Inflammatory macrophage treated with lipopolysaccharide for 4 hours (primary cell): Measurements from ENCODE around the gene FMNL3.
"Not testable (repeated sequence)": the region's sequence is repeated elsewhere in the genome, so short reads cannot be mapped to it uniquely, and the experiment has no call there.

Experiments
- DNase-seq: peaks from one replicate; pipeline ENCODE4 v3.0.0-alpha.2; 2020

The FMNL3 gene

GRCh38 chr12:49716553-49716952 is 9.3 kb upstream of the FMNL3 start:
- DNase-seq: no peak

DNA sequence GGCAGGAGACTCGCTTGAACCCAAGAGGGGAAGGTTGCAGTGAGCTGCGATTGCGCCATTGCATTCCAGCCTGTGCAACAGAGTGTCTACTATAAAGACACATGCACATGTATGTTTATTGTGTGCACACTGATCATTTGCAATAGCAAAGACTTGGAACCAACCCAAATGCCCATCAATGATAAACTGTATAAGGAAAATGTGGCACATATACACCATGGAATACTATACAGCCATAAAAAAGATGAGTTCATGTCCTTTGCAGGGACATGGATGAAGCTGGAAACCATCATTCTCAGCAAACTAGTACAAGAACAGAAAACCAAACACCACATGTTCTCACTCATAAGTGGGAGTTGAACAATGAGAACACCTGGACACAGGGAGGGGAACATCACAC is 6.7 kb upstream of the FMNL3 start:
- not testable (repeated sequence) for DNase-seq

DNA sequence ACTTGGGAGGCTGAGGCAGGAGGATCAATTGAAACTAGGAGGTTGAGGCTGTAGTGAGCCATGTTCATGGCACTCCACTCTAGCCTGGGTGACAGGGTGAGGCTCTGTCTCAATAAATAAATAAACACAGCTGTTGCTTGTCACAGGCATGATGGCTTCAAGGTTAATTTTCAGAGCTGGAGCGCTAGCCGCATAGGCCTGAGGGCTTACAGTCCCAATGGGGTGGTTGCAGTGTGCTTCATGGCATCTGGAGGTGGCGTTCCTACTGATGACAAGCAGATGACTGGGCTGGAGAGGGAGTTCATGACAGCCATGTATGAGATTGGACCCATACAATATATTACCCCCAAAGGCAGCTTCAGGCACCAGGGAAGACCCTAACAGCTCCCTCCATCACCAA is 1.6 kb upstream of the FMNL3 start:
- no peak for DNase-seq

DNA sequence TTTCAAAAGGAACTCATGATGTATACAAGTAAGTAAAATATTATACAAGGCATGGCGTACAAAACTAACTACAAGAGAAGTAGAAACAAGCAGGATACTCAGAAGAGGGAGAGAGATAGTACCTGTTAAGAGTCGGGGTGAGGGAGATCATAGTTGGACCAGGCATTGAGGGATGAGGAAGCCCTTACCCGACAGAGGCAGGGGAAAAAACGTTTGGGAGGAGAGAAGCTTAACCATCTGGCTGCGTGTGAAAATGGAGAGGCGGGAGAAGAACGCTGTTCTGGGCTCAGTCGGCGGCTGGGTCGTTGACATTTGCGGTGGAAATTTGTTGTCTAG is 575 bp upstream of the FMNL3 start:
- no peak for DNase-seq

DNA sequence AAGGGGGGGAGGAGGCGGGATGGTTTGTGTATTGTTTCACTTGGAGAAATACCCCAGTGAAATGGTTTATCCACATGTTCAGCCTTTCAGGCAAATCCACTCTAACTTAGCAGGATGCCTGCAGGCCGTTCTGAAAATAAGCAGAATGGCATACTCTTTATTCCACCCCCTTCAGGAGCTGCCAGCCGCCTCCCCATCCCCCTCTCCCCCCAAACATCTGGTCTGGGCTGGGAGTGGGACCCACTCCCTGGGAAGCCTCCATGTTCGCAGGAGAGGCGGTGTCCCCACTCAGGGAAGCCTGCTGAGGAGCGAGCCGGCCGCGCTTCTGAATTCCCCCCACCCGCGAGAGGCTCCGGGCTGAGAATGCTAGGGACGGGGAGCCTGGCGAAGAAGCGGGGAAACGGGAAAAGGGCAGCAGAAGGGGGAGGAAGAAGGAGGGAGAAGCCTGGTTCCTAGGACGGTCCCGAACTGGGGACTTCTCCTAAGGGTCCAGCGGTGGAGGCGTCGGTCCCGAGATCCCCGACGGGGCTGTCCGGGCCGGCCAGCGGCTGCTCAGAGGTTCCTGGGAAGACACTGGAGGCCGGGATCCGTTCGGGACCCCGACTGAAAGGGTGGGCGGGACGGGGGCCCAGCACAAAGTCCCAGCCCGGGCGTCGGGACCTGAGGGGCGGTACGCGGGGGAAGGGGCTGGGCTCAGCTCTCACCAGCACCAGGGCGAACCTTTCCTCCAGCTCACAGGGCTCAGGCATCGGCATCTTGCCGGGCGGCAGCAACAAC is 666 bp downstream of the FMNL3 start:
- peak; percentile 60 for DNase-seq

DNA sequence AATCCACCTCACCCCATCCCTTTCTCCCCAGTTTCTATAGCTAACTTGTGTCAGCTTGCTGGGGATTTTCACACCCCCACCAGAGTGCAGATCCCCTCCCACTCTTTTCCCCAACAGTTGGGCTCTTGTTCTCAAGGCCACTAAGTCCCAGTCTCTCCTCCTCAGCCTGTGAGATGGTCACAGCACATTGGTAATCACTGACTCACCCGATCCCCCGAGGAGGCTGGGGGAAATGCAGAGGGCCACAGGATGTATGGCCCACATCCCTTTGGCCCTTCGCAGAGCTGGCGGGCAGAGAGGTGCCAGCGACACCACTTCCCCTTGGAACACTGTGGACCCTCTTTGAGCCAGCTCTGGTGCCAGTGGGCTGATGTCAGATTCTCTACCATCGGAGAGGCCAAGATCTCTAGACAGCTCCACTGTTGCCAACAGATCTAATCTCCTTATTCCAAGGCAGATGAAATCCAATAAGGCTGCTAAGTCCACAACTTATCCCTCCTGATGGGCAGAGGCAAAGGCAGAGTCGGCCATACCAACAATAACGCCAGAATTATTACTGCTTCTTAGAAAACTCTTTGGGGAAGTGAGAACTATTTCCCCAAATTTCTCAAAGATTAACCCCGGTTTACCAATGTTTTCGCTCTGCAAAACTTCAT is 1.6 kb downstream of the FMNL3 start:
- peak; percentile 95 for DNase-seq

- peak; percentile 96 for DNase-seq
These were observed 3.5 kb downstream of the FMNL3 start for GRCh38 chr12:49703647-49704137.

GRCh38 chr12:49702676-49703215 is 4.5 kb downstream of the FMNL3 start:
- peak; percentile 40 for DNase-seq

DNA sequence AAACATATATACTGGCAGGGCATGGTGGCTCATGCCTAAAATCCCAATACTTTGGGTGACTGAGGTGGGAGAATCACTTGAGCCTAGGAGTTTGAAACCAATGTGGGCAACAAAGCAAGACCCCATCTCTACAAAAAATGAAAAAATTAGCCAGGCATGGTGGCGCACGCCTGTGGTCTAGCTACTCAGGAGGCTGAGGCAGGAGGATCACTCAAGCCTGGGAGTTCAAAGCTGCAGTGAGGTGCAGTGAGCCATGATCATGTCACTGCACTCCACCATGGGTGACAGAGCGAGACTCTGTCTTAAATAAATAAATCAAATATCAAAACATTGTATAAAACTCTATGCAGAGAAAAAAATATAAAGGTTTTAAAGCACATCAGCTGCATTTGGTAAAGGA is 5.2 kb downstream of the FMNL3 start:
- no peak for DNase-seq

GRCh38 chr12:49698619-49699545 is 8.3 kb downstream of the FMNL3 start:
- DNase-seq: peak; percentile 94

GRCh38 chr12:49697808-49698207 is 9.4 kb downstream of the FMNL3 start:
- peak; percentile 45 for DNase-seq

DNA sequence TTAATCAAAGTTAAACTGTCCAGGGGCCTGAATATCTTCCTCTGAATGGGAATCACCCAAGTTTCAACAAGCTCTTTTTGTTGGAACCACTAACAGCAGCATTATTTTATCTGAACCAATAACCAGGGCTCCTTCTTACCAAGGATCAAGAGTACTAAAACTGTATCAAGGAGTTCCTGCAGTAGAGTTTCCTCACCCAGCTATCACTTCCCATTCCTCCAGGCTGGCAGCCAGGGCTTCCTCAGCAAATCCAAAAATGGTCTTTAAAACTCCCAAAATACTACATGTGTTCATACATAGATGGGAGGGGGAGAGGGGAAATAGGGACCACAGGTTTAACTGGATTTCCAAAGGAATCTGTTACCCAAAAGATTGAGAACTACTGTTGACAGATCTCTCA is 10.5 kb downstream of the FMNL3 start:
- DNase-seq: peak; percentile 58

GRCh38 chr12:49693931-49694444 is 13.2 kb downstream of the FMNL3 start:
- DNase-seq: peak; percentile 65

DNA sequence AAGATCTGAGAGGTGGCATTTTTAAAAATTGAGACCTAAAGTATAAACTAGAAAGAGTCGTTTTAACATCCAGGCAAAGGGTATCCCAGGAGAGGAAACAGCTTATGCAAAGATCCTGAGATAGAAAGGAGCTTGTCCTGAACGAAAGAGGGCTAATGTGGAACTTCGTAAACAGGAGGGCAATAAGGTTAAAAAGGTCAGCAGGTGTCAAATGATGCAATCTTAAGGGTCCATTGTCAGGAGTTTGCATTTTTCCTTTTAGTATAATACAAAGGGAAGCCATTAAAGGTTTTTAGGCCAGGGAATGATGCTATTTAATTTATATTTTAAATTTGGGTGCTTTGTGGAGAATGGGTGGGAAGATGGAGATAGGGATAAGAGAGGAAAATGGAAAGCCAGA is 14.4 kb downstream of the FMNL3 start:
- DNase-seq: no peak

GRCh38 chr12:49689785-49690184 is 17.4 kb downstream of the FMNL3 start:
- no peak for DNase-seq

- DNase-seq: peak; percentile 54
These were observed 18.0 kb downstream of the FMNL3 start for GRCh38 chr12:49689237-49689636.

DNA sequence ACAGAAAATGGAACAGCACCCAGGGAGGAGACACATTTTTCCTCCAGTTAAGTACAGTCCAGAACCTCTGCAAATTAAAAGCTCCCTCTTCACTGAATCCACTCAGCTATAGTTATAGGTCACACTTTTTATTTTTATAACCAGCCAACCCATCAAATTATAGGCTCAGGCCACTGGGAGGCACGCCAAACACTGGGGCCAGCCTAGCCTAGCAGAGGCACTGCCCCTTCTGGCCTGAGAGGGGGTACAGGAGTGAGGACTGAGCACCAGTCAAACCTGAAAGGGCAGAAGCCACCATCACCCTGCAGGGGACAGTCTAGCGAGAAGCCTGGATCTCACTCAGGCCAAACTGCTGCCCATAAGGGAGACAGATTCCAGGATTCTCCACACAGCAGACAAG is 19.3 kb downstream of the FMNL3 start:
- no peak for DNase-seq

GRCh38 chr12:49684310-49684854 is 22.8 kb downstream of the FMNL3 start:
- DNase-seq: no peak

DNA sequence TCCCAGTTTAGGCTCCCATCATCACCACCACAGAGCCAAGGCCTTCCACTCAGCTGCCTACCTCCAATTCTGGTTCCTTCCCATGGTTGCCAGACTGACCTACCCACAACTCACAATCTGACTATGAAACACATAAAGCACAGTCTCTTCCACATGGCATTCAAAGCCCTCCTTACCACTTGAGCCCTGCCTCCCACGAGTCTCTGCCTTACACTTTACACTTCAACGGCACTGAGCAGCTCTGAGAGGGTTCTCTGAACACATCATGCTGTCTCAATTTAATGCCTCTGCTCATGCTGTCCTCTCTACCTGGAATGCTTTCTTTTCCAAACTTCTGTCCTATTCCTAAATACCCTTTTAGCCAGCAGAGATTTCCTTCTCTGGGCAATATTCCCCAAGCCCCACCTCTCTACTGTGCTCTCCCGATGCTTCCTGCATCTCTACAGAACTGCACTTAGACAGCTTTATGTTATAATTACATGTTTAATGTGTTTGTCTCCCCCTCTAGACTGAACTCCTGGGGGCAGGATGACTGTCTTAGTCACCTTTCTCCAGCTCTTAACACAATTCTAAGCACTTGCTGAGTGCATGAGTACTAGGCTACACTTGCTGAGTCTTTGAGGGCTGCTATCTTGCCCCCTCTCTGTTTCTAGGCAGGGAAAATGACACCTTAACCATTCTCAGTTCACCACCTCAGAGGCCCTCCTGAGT is 23.5 kb downstream of the FMNL3 start:
- no peak for DNase-seq

GRCh38 chr12:49680075-49680474 is 27.1 kb downstream of the FMNL3 start:
- no peak for DNase-seq

GRCh38 chr12:49678711-49679110 is 28.5 kb downstream of the FMNL3 start:
- no peak for DNase-seq

DNA sequence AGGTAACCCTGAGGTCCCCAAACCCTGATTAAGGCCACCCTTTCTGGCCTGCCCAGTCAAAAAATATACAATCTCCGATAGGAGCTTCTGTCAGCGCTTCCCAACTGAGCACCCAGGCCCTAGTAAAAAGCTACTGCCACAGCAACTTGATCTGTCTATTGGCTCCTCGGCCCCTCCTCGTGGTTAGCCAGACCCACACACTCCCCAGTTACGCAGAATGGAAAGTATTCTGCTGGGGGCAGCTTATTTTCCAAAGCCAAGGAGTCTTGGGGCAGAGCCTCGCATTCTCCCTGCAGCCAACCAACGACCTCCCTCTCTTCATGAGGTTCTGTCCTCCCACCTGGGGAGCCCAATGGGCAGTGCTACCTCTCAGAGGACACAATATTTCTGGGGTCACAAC is 32.1 kb downstream of the FMNL3 start:
- DNase-seq: no peak
